ENCODE measurements around the gene WNT10A. TPM values are rescaled to one million over a fixed set of nuclear protein-coding genes. Genes with fewer than 3 reads are reported as not detected.

The WNT10A gene
- total RNA-seq, 1 donor from 2014 or later: 2.5 TPM

GRCh38 chr2:218849721-218850120 lies 30.9 kb upstream of the WNT10A start:
- Histone ChIP-seq H3K36me3 (no peaks in the 10 kb centered on the region), H3K4me1 (peaks cover 5% of the 10 kb centered on the region), H3K9me3 (no peaks in the 10 kb centered on the region), H3K27me3 (no peaks in the 10 kb centered on the region), H3K27ac (no peak overlapping the region), H3K4me3 (no peak overlapping the region)
- intact Hi-C loops (cut with DNase I): loop anchor here (5.0 kb wide), 1 partner anchor 137 kb away; the partner anchor contains the start of gene TTLL4
- TF ChIP-seq POLR2AphosphoS5 (IDR thresholded peaks at IDR 0.05; ENCODE audit: insufficient read depth in 1 of 2, low read depth in 1 of 2): no peak
- TF ChIP-seq CTCF (IDR thresholded peaks at IDR 0.05): no peak
- TF ChIP-seq POLR2A (IDR thresholded peaks at IDR 0.05): no peak
- DNase-seq (ENCODE audit: extremely low spot score in 2 of 2): no peak

- H3K27ac ChIP-seq: no peak overlapping the region
- H3K36me3 ChIP-seq: no peaks in the 10 kb centered on the region
- DNase-seq (ENCODE audit: extremely low spot score in 2 of 2): no peak
- no peaks in the 10 kb centered on the region for H3K9me3 ChIP-seq
- no peak overlapping the region for H3K4me3 ChIP-seq
- TF ChIP-seq CTCF (IDR thresholded peaks at IDR 0.05) (no peak), POLR2AphosphoS5 (IDR thresholded peaks at IDR 0.05; ENCODE audit: insufficient read depth in 1 of 2, low read depth in 1 of 2) (no peak), POLR2A (IDR thresholded peaks at IDR 0.05) (no peak)
- no peaks in the 10 kb centered on the region for H3K27me3 ChIP-seq
- intact Hi-C loops (cut with DNase I): no loop called here
- H3K4me1 ChIP-seq: peaks cover 5% of the 10 kb centered on the region
These were observed 29.9 kb upstream of the WNT10A start for GRCh38 chr2:218850796-218851195.

DNA sequence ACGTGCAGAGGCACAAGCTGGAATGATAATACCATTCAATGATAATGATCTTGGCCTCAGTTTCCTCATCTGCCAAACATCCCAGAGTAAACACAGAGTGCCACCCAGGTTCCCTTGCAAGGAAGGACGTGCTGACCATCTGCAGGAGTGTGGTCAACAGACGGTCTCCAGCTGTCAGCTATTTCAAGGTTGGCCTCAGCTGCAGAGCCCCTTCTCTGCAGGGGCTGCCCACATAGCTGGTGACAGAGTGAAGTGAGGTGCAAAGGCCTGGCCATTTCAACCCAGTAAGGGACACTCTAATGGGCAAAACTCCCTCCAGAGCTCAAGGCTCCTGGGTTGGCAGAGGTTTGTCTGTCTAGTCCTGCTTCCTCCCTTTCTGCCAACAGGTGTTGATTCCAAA lies 29.4 kb upstream of the WNT10A start:
- no peaks in the 10 kb centered on the region for H3K9me3 ChIP-seq
- H3K4me3 ChIP-seq: no peak overlapping the region
- no peak overlapping the region for H3K27ac ChIP-seq
- peaks cover 5% of the 10 kb centered on the region for H3K4me1 ChIP-seq
- no peaks in the 10 kb centered on the region for H3K27me3 ChIP-seq
- intact Hi-C loops (cut with DNase I): no loop called here
- no peaks in the 10 kb centered on the region for H3K36me3 ChIP-seq
- no peak for DNase-seq (ENCODE audit: extremely low spot score in 2 of 2)
- TF ChIP-seq POLR2A (IDR thresholded peaks at IDR 0.05): no peak
- no peak for TF ChIP-seq POLR2AphosphoS5 (IDR thresholded peaks at IDR 0.05; ENCODE audit: insufficient read depth in 1 of 2, low read depth in 1 of 2)
- no peak for TF ChIP-seq CTCF (IDR thresholded peaks at IDR 0.05)

DNA sequence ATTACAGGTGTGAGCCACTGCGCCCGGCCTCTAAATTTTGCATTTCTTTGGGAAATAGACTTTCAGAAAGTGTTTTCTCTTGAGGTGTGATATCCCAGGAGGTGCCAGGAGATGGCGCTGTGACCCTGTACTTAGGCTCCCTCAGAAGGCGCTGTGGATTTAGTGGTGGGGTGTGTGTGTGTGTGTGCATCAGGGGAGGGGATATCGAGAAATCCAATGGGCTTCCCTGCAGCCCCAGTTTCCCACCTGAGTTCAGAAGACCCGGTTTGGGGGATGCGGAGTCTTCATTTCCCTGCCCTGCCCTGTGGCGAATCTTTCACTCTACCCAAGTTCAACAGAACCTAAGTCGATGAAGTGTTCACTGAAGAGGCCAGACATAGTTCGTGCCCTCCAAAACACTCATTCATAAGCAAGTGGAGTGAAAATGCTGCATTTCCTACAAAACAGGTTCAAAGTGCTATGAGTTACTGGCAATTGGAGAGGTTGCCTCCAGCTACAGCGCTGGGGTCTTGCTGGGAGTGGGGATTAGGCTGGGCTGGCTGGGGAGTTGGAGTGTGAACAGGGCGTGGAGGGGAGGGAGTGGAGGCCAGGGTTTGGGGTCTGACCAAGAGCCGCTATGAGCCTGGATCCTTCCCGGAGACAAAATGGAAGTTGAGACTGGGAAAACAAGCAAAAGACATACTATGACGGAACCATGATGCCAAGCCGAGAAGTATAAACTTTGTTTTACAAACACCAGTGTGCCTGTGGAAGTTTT lies 27.6 kb upstream of the WNT10A start:
- intact Hi-C loops (cut with DNase I): no loop called here
- DNase-seq (ENCODE audit: extremely low spot score in 2 of 2): no peak
- Histone ChIP-seq H3K27ac (no peak overlapping the region), H3K9me3 (no peaks in the 10 kb centered on the region), H3K27me3 (no peaks in the 10 kb centered on the region), H3K36me3 (no peaks in the 10 kb centered on the region), H3K4me1 (no peaks in the 10 kb centered on the region), H3K4me3 (no peak overlapping the region)
- peak; percentile 50 to 62 (median 62) for TF ChIP-seq CTCF (IDR thresholded peaks at IDR 0.05)
- no peak for TF ChIP-seq POLR2AphosphoS5 (IDR thresholded peaks at IDR 0.05; ENCODE audit: insufficient read depth in 1 of 2, low read depth in 1 of 2)

DNA sequence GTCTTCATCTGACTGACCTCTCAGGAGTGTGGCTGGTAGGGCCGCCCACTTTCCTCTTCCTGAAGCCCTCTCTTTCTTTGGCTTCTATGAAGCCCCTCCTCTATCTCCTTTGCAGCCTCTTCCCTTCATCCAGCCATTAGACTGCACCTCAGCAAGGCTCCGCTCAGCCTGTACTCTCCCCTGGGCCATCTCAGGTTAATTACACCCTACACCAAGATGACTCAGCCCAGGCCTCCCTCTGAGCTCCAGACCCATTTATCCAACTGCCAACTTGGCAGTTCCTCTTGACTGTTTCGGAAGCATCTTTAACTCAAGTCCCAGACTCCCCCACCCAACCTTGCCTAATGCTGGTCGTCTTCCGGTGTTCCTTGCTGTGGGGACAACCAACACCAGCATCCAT lies 26.9 kb upstream of the WNT10A start:
- no peak for TF ChIP-seq CTCF (IDR thresholded peaks at IDR 0.05)
- TF ChIP-seq POLR2A (IDR thresholded peaks at IDR 0.05): no peak
- TF ChIP-seq POLR2AphosphoS5 (IDR thresholded peaks at IDR 0.05; ENCODE audit: insufficient read depth in 1 of 2, low read depth in 1 of 2): no peak
- no peaks in the 10 kb centered on the region for H3K36me3 ChIP-seq
- H3K4me1 ChIP-seq: peaks cover 1% of the 10 kb centered on the region
- intact Hi-C loops (cut with DNase I): no loop called here
- H3K27me3 ChIP-seq: no peaks in the 10 kb centered on the region
- H3K4me3 ChIP-seq: no peak overlapping the region
- no peaks in the 10 kb centered on the region for H3K9me3 ChIP-seq
- H3K27ac ChIP-seq: no peak overlapping the region
- DNase-seq (ENCODE audit: extremely low spot score in 2 of 2): no peak

Measured in vagina (tissue), 2 donors.